ENCODE measurements around the gene LMNTD1. TPM values are rescaled to one million over a fixed set of nuclear protein-coding genes. Genes with fewer than 3 reads are reported as not detected.

Gene LMNTD1
- not detected in 2 replicates for total RNA-seq

GRCh38 chr12:25553098-25553497 is at the start of gene LMNTD1:
Gene LMNTD1 (minus strand): TSS chr12:25553283. CDS start chr12:25552959, 324 bp downstream.

Measured in tracheal epithelial cell (primary cell).